ENCODE measurements around the gene ABHD12B.

ABHD12B gene

GRCh38 chr14:50834802-50835276, 37.0 kb upstream of the ABHD12B start:
- TF ChIP-seq CTCF (IDR thresholded peaks at IDR 0.05) = no peak
- Histone ChIP-seq H3K4me3 (no peak overlapping the region), H3K27ac (no peak overlapping the region)
- no peak for DNase-seq (ENCODE audit: low spot score)

- Histone ChIP-seq H3K4me3 (no peak overlapping the region), H3K27ac (no peak overlapping the region)
- no peak for TF ChIP-seq CTCF (IDR thresholded peaks at IDR 0.05)
- DNase-seq (ENCODE audit: low spot score) = no peak
Observed at GRCh38 chr14:50835280-50835679, 36.6 kb upstream of the ABHD12B start.

- no peak for TF ChIP-seq CTCF (IDR thresholded peaks at IDR 0.05)
- DNase-seq (ENCODE audit: low spot score) = no peak
- H3K27ac ChIP-seq = no peak overlapping the region
- H3K4me3 ChIP-seq = no peak overlapping the region
Observed at GRCh38 chr14:50836515-50836914, 35.3 kb upstream of the ABHD12B start.

GRCh38 chr14:50837271-50837670, 34.6 kb upstream of the ABHD12B start:
- no peak for TF ChIP-seq CTCF (IDR thresholded peaks at IDR 0.05)
- Histone ChIP-seq H3K27ac (no peak overlapping the region), H3K4me3 (no peak overlapping the region)
- DNase-seq (ENCODE audit: low spot score) = no peak

- DNase-seq (ENCODE audit: low spot score) = no peak
- Histone ChIP-seq H3K4me3 (no peak overlapping the region), H3K27ac (no peak overlapping the region)
- no peak for TF ChIP-seq CTCF (IDR thresholded peaks at IDR 0.05)
Observed at GRCh38 chr14:50837850-50838470, 33.9 kb upstream of the ABHD12B start.

- Histone ChIP-seq H3K27ac (no peak overlapping the region), H3K4me3 (no peak overlapping the region)
- no peak for TF ChIP-seq CTCF (IDR thresholded peaks at IDR 0.05)
- no peak for DNase-seq (ENCODE audit: low spot score)
Observed at GRCh38 chr14:50839048-50839447, 32.8 kb upstream of the ABHD12B start.

- DNase-seq (ENCODE audit: low spot score) = no peak
- H3K4me3 ChIP-seq = no peak overlapping the region
- TF ChIP-seq CTCF (IDR thresholded peaks at IDR 0.05) = no peak
- no peak overlapping the region for H3K27ac ChIP-seq
Observed at GRCh38 chr14:50839691-50840090, 32.2 kb upstream of the ABHD12B start.
